Measurements from ENCODE around the gene ZNF837.

The ZNF837 gene

GRCh38 chr19:58367698-58368454 is 13.0 kb downstream of the ZNF837 start:
- H3K27me3 ChIP-seq (ENCODE audit: control insufficient read depth in 1 of 2, insufficient read depth in 2 of 2, low read length in 2 of 2): peaks cover 3 to 6% of the 10 kb centered on the region in 2 donors
- H3K9me3 ChIP-seq (ENCODE audit: control insufficient read depth in 2 of 2, low read length in 2 of 2): no peaks in the 10 kb centered on the region

DNA sequence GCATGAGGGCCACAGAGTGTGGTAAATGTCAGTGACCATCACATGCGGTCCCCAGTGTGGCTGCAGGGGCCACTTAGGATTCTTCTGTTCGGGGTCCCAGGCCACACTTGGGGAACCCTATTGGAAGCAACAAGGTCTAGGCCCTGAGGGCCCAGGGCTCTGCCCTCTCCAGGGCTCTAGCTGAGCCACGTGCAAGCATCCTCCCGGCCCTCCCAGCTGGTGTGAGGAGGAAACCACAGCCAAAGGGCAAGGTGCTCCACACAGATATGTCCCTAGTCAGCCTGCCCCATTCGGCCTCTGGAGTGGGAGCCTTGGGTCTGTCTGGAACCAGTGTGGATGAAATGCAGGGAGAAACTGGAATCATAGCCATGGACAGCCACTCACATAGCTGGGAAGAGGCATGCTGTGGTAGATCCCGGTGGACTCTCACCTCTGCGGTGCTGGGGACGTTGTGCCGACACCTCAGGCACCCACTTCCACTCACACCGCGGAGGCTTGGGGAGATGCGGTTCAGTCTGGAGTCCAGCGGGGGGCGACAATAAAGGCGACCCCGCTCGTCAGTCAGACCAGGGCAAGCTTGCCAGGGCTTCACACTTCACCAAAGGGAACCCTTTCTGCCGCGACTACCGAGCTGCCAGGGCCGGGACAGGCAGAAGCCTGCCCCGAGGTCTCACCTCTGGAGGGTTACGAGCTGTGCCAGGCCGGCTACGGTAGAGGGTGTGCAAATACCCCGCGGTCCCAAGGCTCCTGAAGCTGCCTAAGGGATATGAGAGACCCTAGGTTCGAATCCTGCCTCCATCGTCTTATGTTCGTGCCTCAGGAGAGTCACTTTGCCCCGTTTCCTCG is 14.0 kb downstream of the ZNF837 start:
- H3K9me3 ChIP-seq (ENCODE audit: control insufficient read depth in 2 of 2, low read length in 2 of 2): no peaks in the 10 kb centered on the region
- H3K27ac ChIP-seq (ENCODE audit: low read length): no peak overlapping the region
- H3K27me3 ChIP-seq (ENCODE audit: control insufficient read depth in 1 of 2, insufficient read depth in 2 of 2, low read length in 2 of 2): peaks cover 3 to 6% of the 10 kb centered on the region in 2 donors

More at GRCh38 chr19:58367698-58368454, 13.0 kb downstream of the ZNF837 start:
- H3K27ac ChIP-seq (ENCODE audit: low read length): no peak overlapping the region
- H3K9ac ChIP-seq (ENCODE audit: low read length in 2 of 2): no peak overlapping the region
- no peak overlapping the region for H3K4me3 ChIP-seq (ENCODE audit: low read length in 2 of 2)
- H3K4me1 ChIP-seq (ENCODE audit: control insufficient read depth, insufficient read depth, low read length): no peaks in the 10 kb centered on the region
- H3K36me3 ChIP-seq (ENCODE audit: control insufficient read depth in 2 of 2, insufficient read depth in 2 of 2, low read length in 2 of 2): no peaks in the 10 kb centered on the region

GRCh38 chr19:58364146-58364545 is 16.7 kb downstream of the ZNF837 start:
- peaks cover 3 to 6% of the 10 kb centered on the region in 2 donors for H3K27me3 ChIP-seq (ENCODE audit: control insufficient read depth in 1 of 2, insufficient read depth in 2 of 2, low read length in 2 of 2)
- H3K4me3 ChIP-seq (ENCODE audit: low read length in 2 of 2): no peak overlapping the region
- no peak overlapping the region for H3K9ac ChIP-seq (ENCODE audit: low read length in 2 of 2)
- H3K9me3 ChIP-seq (ENCODE audit: control insufficient read depth in 2 of 2, low read length in 2 of 2): no peaks in the 10 kb centered on the region
- H3K4me1 ChIP-seq (ENCODE audit: control insufficient read depth, insufficient read depth, low read length): peaks cover 6% of the 10 kb centered on the region
- no peak overlapping the region for H3K27ac ChIP-seq (ENCODE audit: low read length)
- H3K36me3 ChIP-seq (ENCODE audit: control insufficient read depth in 2 of 2, insufficient read depth in 2 of 2, low read length in 2 of 2): no peaks in the 10 kb centered on the region

More for the DNA sequence above, 14.0 kb downstream of the ZNF837 start:
- no peak overlapping the region for H3K4me3 ChIP-seq (ENCODE audit: low read length in 2 of 2)
- H3K9ac ChIP-seq (ENCODE audit: low read length in 2 of 2): no peak overlapping the region
- H3K36me3 ChIP-seq (ENCODE audit: control insufficient read depth in 2 of 2, insufficient read depth in 2 of 2, low read length in 2 of 2): no peaks in the 10 kb centered on the region
- peaks cover 3% of the 10 kb centered on the region for H3K4me1 ChIP-seq (ENCODE audit: control insufficient read depth, insufficient read depth, low read length)

- Histone ChIP-seq H3K27ac (ENCODE audit: low read length) (peak within 1 kb of the TSS; percentile 98), H3K4me3 (ENCODE audit: low read length in 2 of 2) (peak within 1 kb of the TSS; percentile 83 to 95), H3K9me3 (ENCODE audit: control insufficient read depth in 2 of 2, low read length in 2 of 2) (no peaks in the 10 kb centered on the region), H3K4me1 (ENCODE audit: control insufficient read depth, insufficient read depth, low read length) (peaks cover 6% of the 10 kb centered on the region), H3K27me3 (ENCODE audit: control insufficient read depth in 1 of 2, insufficient read depth in 2 of 2, low read length in 2 of 2) (peaks cover 3 to 6% of the 10 kb centered on the region in 2 donors), H3K36me3 (ENCODE audit: control insufficient read depth in 2 of 2, insufficient read depth in 2 of 2, low read length in 2 of 2) (no peaks in the 10 kb centered on the region), H3K9ac (ENCODE audit: low read length in 2 of 2) (peak within 1 kb of the TSS; percentile 97 to 98)
Measured at GRCh38 chr19:58362272-58362994, 18.4 kb downstream of the ZNF837 start, which contains the start of gene ZNF497. TSS of gene ZNF497 (minus strand) at chr19:58362751. CDS start at chr19:58357635, 5,116 bp downstream.

GRCh38 chr19:58361900-58362271 is 18.9 kb downstream of the ZNF837 start:
- Histone ChIP-seq H3K4me1 (ENCODE audit: control insufficient read depth, insufficient read depth, low read length) (peaks cover 8% of the 10 kb centered on the region), H3K27me3 (ENCODE audit: control insufficient read depth in 1 of 2, insufficient read depth in 2 of 2, low read length in 2 of 2) (peaks cover 0 to 10% of the 10 kb centered on the region in 2 donors), H3K9me3 (ENCODE audit: control insufficient read depth in 2 of 2, low read length in 2 of 2) (no peaks in the 10 kb centered on the region), H3K4me3 (ENCODE audit: low read length in 2 of 2) (peak overlapping the region; percentile 83 to 95), H3K27ac (ENCODE audit: low read length) (peak overlapping the region; percentile 98), H3K9ac (ENCODE audit: low read length in 2 of 2) (peak overlapping the region; percentile 97 to 98), H3K36me3 (ENCODE audit: control insufficient read depth in 2 of 2, insufficient read depth in 2 of 2, low read length in 2 of 2) (no peaks in the 10 kb centered on the region)

GRCh38 chr19:58357481-58358145 is 23.2 kb downstream of the ZNF837 start:
- no peak overlapping the region for H3K9ac ChIP-seq (ENCODE audit: low read length in 2 of 2)
- no peaks in the 10 kb centered on the region for H3K9me3 ChIP-seq (ENCODE audit: control insufficient read depth in 2 of 2, low read length in 2 of 2)
- H3K4me3 ChIP-seq (ENCODE audit: low read length in 2 of 2): no peak overlapping the region
- H3K27me3 ChIP-seq (ENCODE audit: control insufficient read depth in 1 of 2, insufficient read depth in 2 of 2, low read length in 2 of 2): peaks cover 30 to 46% of the 10 kb centered on the region in 2 donors
- no peaks in the 10 kb centered on the region for H3K36me3 ChIP-seq (ENCODE audit: control insufficient read depth in 2 of 2, insufficient read depth in 2 of 2, low read length in 2 of 2)
- H3K4me1 ChIP-seq (ENCODE audit: control insufficient read depth, insufficient read depth, low read length): peaks cover 13% of the 10 kb centered on the region
- no peak overlapping the region for H3K27ac ChIP-seq (ENCODE audit: low read length)

GRCh38 chr19:58356766-58357480 is 23.9 kb downstream of the ZNF837 start:
- H3K4me1 ChIP-seq (ENCODE audit: control insufficient read depth, insufficient read depth, low read length): peaks cover 11% of the 10 kb centered on the region
- H3K27me3 ChIP-seq (ENCODE audit: control insufficient read depth in 1 of 2, insufficient read depth in 2 of 2, low read length in 2 of 2): peaks cover 37 to 53% of the 10 kb centered on the region in 2 donors
- no peak overlapping the region for H3K27ac ChIP-seq (ENCODE audit: low read length)
- H3K4me3 ChIP-seq (ENCODE audit: low read length in 2 of 2): peak overlapping the region; percentile 31 to 55
- H3K9me3 ChIP-seq (ENCODE audit: control insufficient read depth in 2 of 2, low read length in 2 of 2): no peaks in the 10 kb centered on the region
- no peak overlapping the region for H3K9ac ChIP-seq (ENCODE audit: low read length in 2 of 2)
- no peaks in the 10 kb centered on the region for H3K36me3 ChIP-seq (ENCODE audit: control insufficient read depth in 2 of 2, insufficient read depth in 2 of 2, low read length in 2 of 2)

GRCh38 chr19:58355908-58356765 is 24.7 kb downstream of the ZNF837 start:
- peak overlapping the region; percentile 31 to 55 for H3K4me3 ChIP-seq (ENCODE audit: low read length in 2 of 2)
- H3K27ac ChIP-seq (ENCODE audit: low read length): no peak overlapping the region
- H3K9ac ChIP-seq (ENCODE audit: low read length in 2 of 2): no peak overlapping the region

GRCh38 chr19:58355215-58355796 is 25.5 kb downstream of the ZNF837 start:
- no peaks in the 10 kb centered on the region for H3K36me3 ChIP-seq (ENCODE audit: control insufficient read depth in 2 of 2, insufficient read depth in 2 of 2, low read length in 2 of 2)
- H3K9me3 ChIP-seq (ENCODE audit: control insufficient read depth in 2 of 2, low read length in 2 of 2): no peaks in the 10 kb centered on the region
- peaks cover 11% of the 10 kb centered on the region for H3K4me1 ChIP-seq (ENCODE audit: control insufficient read depth, insufficient read depth, low read length)
- peaks cover 49 to 67% of the 10 kb centered on the region in 2 donors for H3K27me3 ChIP-seq (ENCODE audit: control insufficient read depth in 1 of 2, insufficient read depth in 2 of 2, low read length in 2 of 2)
- H3K9ac ChIP-seq (ENCODE audit: low read length in 2 of 2): no peak overlapping the region
- H3K4me3 ChIP-seq (ENCODE audit: low read length in 2 of 2): no peak overlapping the region
- no peak overlapping the region for H3K27ac ChIP-seq (ENCODE audit: low read length)

More at GRCh38 chr19:58355908-58356765, 24.7 kb downstream of the ZNF837 start:
- Histone ChIP-seq H3K4me1 (ENCODE audit: control insufficient read depth, insufficient read depth, low read length) (peaks cover 8% of the 10 kb centered on the region), H3K27me3 (ENCODE audit: control insufficient read depth in 1 of 2, insufficient read depth in 2 of 2, low read length in 2 of 2) (peaks cover 41 to 59% of the 10 kb centered on the region in 2 donors), H3K36me3 (ENCODE audit: control insufficient read depth in 2 of 2, insufficient read depth in 2 of 2, low read length in 2 of 2) (no peaks in the 10 kb centered on the region), H3K9me3 (ENCODE audit: control insufficient read depth in 2 of 2, low read length in 2 of 2) (no peaks in the 10 kb centered on the region)

All from stomach smooth muscle (tissue), 2 donors.